ENCODE measurements around the gene CSNK1E. TPM values are rescaled to one million over a fixed set of nuclear protein-coding genes. Genes with fewer than 3 reads are reported as not detected.
A peak's percentile ranks its signal among the peaks of the same experiment; 100 is the strongest.

The CSNK1E gene
- total and polyA plus RNA-seq, 10 of the 15 experiments (the other 5 are each of a cell fraction or from before 2014, with no cell fraction given), result 5.9 to 107 (median 64.9) TPM

GRCh38 chr22:38336699-38337098 lies 19.5 kb upstream of the CSNK1E start:
- H3K9ac ChIP-seq (ENCODE audit: control insufficient read depth, insufficient read depth, low read length), result no peak overlapping the region
- no peaks in the 10 kb centered on the region for H3K79me2 ChIP-seq (ENCODE audit: control insufficient read depth, insufficient read depth, low read length)
- no peaks in the 10 kb centered on the region for H3K27me3 ChIP-seq (replicated peaks in 1 of 2; ENCODE audit: control insufficient read depth in 2 of 2, insufficient read depth in 2 of 2, low read length in 1 of 2)
- ChIA-PET CTCF (interaction anchor here (1.4 kb wide), 2 partner anchors 16 to 30 kb away, joined by 3 read pairs; no protein-coding TSS in a partner anchor), SMC1A (ENCODE audit: uncharacterized antibody, unreplicated experiment) (no interaction called here), POLR2A (interaction anchor here (0.6 kb wide), 3 partner anchors 31 to 812 kb away, joined by 3 to 4 read pairs (median 4); no protein-coding TSS in a partner anchor), RAD21 (ENCODE audit: unreplicated experiment) (no interaction called here)
- no peak for TF ChIP-seq SMAD5 (IDR thresholded peaks at IDR 0.05; ENCODE audit: low read depth)
- no peak for TF ChIP-seq CEBPB (IDR thresholded peaks at IDR 0.05; ENCODE audit: borderline replicate concordance in 1 of 2, low read depth in 2 of 2, low read length in 2 of 2)
- TF ChIP-seq IKZF1 (conservative IDR thresholded peaks at IDR 0.05), result no peak
- TF ChIP-seq LARP7 (IDR thresholded peaks at IDR 0.05), result no peak
- TF ChIP-seq EZH2 (IDR thresholded peaks at IDR 0.05; ENCODE audit: borderline replicate concordance, control insufficient read depth, low read depth, low read length), result no peak
- TF ChIP-seq CBX5 (IDR thresholded peaks at IDR 0.05; ENCODE audit: low read depth), result no peak
- TF ChIP-seq GABPA (IDR thresholded peaks at IDR 0.05; ENCODE audit: low read depth), result no peak
- TF ChIP-seq ZBTB4 (CRISPR knock-in tag; IDR thresholded peaks at IDR 0.05), result no peak
- no peak for TF ChIP-seq ETV6 (conservative IDR thresholded peaks at IDR 0.05 in 1 of 2, IDR thresholded peaks at IDR 0.05 in 1 of 2; ENCODE audit: borderline replicate concordance in 1 of 2, low read depth in 1 of 2)
- no peak for TF ChIP-seq FOXK2 (IDR thresholded peaks at IDR 0.05)
- no peak for TF ChIP-seq ASH2L (IDR thresholded peaks at IDR 0.05; ENCODE audit: borderline replicate concordance, low read depth)
- no peak for TF ChIP-seq E2F4 (IDR thresholded peaks at IDR 0.05; ENCODE audit: low read depth, low read length)
- no peak for TF ChIP-seq RCOR1 (conservative IDR thresholded peaks at IDR 0.05; ENCODE audit: low read depth, low read length)
- TF ChIP-seq NR2F1 (conservative IDR thresholded peaks at IDR 0.05), result no peak
- TF ChIP-seq SREBF1 (IDR thresholded peaks at IDR 0.05; ENCODE audit: low read length), result no peak
- TF ChIP-seq SUZ12 (IDR thresholded peaks at IDR 0.05; ENCODE audit: unreplicated experiment), result no peak
- TF ChIP-seq NBN (IDR thresholded peaks at IDR 0.05), result no peak
- no peak for TF ChIP-seq MXI1 (IDR thresholded peaks at IDR 0.05; ENCODE audit: low read depth, low read length)
- TF ChIP-seq ZNF274 (IDR thresholded peaks at IDR 0.05; ENCODE audit: insufficient read depth, insufficient read length), result no peak
- TF ChIP-seq ZNF207 (IDR thresholded peaks at IDR 0.05; ENCODE audit: borderline replicate concordance), result no peak
- BruUV-seq (replicated peaks), result no TSS peak
- H4K20me1 ChIP-seq (ENCODE audit: control insufficient read depth, insufficient read depth), result no peaks in the 10 kb centered on the region
- no peaks in the 10 kb centered on the region for H3K4me1 ChIP-seq (ENCODE audit: control insufficient read depth, insufficient read depth, low read length)
- intact Hi-C loops (cut with micrococcal nuclease; ENCODE audit: unreplicated experiment) (no loop called here), in situ Hi-C loops (cut with MboI) (no loop called here)
- H2AFZ ChIP-seq (ENCODE audit: control insufficient read depth, low read depth, low read length), result no peak overlapping the region
- ATAC-seq (no peak), DNase-seq (ENCODE audit: low read depth, low spot score) (no peak), FAIRE-seq (no peak)
- H3K36me3 ChIP-seq (ENCODE audit: control insufficient read depth in 2 of 2, insufficient read depth in 2 of 2, low read length in 1 of 2), result no peaks in the 10 kb centered on the region
- H3K9me3 ChIP-seq (replicated peaks; ENCODE audit: control insufficient read depth, insufficient read depth, low read length), result no peaks in the 10 kb centered on the region
- H3K4me2 ChIP-seq (ENCODE audit: control insufficient read depth, insufficient read depth), result no peak overlapping the region; the same call in 1 of the 2 replicates
- H3K4me3 ChIP-seq, result 0 out of 2 replicates have a peak overlapping the region, but pooled peaks have one; percentile 58
- no peak overlapping the region for H3K27ac ChIP-seq (ENCODE audit: control insufficient read depth, insufficient read depth)
- WGBS (ENCODE audit: insufficient coverage, insufficient replicate concordance, low lambda C conversion rate, missing lambda C conversion rate), result 64% methylated on average over 9 of the region's 9 CpGs
